MM.1S (cell line): ENCODE data around the gene MAPK11.
A peak's percentile ranks its signal among the peaks of the same experiment; 100 is the strongest.

Experiments used
- DNase-seq: peaks from one replicate; pipeline ENCODE4 v3.0.0-alpha.2; 2015
- H2AFZ ChIP-seq: fragments of 300-600 bp; sonication (generic); 2 replicates; pipeline ENCODE4 v1.6.0; 2016; ENCODE audit warnings: antibody characterized with exemption, low read length
- H3F3A ChIP-seq: fragments of 300-600 bp; sonication (generic); 2 replicates; pipeline ENCODE4 v1.6.1; 2016; ENCODE audit warnings: mild to moderate bottlenecking, antibody characterized with exemption, low read length, moderate library complexity, mixed read lengths; ENCODE audit not compliant: insufficient read depth
- H3K27ac ChIP-seq: fragments of 300-600 bp; sonication (generic); 2 replicates; pipeline ENCODE4 v1.5.1; 2016; ENCODE audit warnings: mild to moderate bottlenecking, low read length
- H3K27me3 ChIP-seq: fragments of 300-600 bp; sonication (generic); replicated peaks from 2 replicates; pipeline ENCODE4 v1.6.0; 2016; ENCODE audit warnings: low read length; ENCODE audit not compliant: insufficient read depth
- H3K36me3 ChIP-seq: fragments of 300-600 bp; sonication (generic); replicated peaks from 2 replicates; pipeline ENCODE4 v1.6.1; 2016; ENCODE audit warnings: mild to moderate bottlenecking, low read length, mixed read lengths; ENCODE audit not compliant: insufficient read depth
- H3K4me1 ChIP-seq: fragments of 300-600 bp; sonication (generic); 2 replicates; pipeline ENCODE4 v1.6.1; 2016; ENCODE audit warnings: low read length, mixed read lengths
- H3K4me2 ChIP-seq: fragments of 300-600 bp; sonication (generic); 2 replicates; pipeline ENCODE4 v1.6.0; 2016; ENCODE audit warnings: low read depth, low read length
- H3K4me3 ChIP-seq: fragments of 300-600 bp; sonication (generic); 2 replicates; pipeline ENCODE4 v1.5.1; 2016; ENCODE audit warnings: low read length, mixed read lengths
- H3K79me2 ChIP-seq: fragments of 300-600 bp; sonication (generic); 2 replicates; pipeline ENCODE4 v1.6.1; 2016; ENCODE audit warnings: mixed run types, low read length, mixed read lengths
- H3K9ac ChIP-seq: fragments of 300-600 bp; sonication (generic); 2 replicates; pipeline ENCODE4 v1.6.1; 2016; ENCODE audit warnings: low read length, mixed read lengths
- H3K9me2 ChIP-seq: fragments of 300-600 bp; sonication (generic); replicated peaks from 2 replicates; pipeline ENCODE4 v1.6.1; 2016; ENCODE audit warnings: mild to moderate bottlenecking, low read length, mixed read lengths; ENCODE audit not compliant: insufficient read depth
- H3K9me3 ChIP-seq: fragments of 300-600 bp; sonication (generic); replicated peaks from 2 replicates; pipeline ENCODE4 v1.6.1; 2016; ENCODE audit warnings: mild to moderate bottlenecking, low read length, mixed read lengths; ENCODE audit not compliant: insufficient read depth
- H4K20me1 ChIP-seq: fragments of 300-600 bp; sonication (generic); 2 replicates; pipeline ENCODE4 v1.6.1; 2016; ENCODE audit warnings: mild to moderate bottlenecking, low read length, moderate library complexity, mixed read lengths; ENCODE audit not compliant: insufficient read depth
- CTCF ChIP-seq: fragments of 300-600 bp; sonication (generic); IDR thresholded peaks from 2 replicates; pipeline ENCODE4 v1.5.1; 2016; ENCODE audit warnings: antibody characterized with exemption, low read length, mixed read lengths
- EZH2 ChIP-seq: fragments of 300-600 bp; sonication (generic); optimal IDR thresholded peaks from 2 replicates; pipeline ENCODE3; 2017; ENCODE audit warnings: low read depth, mild to moderate bottlenecking, antibody characterized with exemption, low read length, mixed read lengths
- EZH2phosphoT487 ChIP-seq: fragments of 300-600 bp; sonication (generic); IDR thresholded peaks from 2 replicates; pipeline ENCODE4 v1.6.1; 2018; ENCODE audit warnings: antibody characterized with exemption, low read length

MAPK11 gene

GRCh38 chr22:50307890-50308596, 37.9 kb upstream of the MAPK11 start:
- Histone ChIP-seq H2AFZ (no peak overlapping the region), H3F3A (peaks cover 9% of the 10 kb centered on the region), H3K9me2 (no peaks in the 10 kb centered on the region), H3K27me3 (no peaks in the 10 kb centered on the region), H3K4me1 (peaks cover 22% of the 10 kb centered on the region), H3K4me2 (peak overlapping the region; percentile 53; the same call in 1 of the 2 replicates), H3K36me3 (no peaks in the 10 kb centered on the region), H3K9ac (peak overlapping the region; percentile 17; the same call in 1 of the 2 replicates), H3K79me2 (peaks cover 30% of the 10 kb centered on the region), H3K4me3 (no peak overlapping the region), H4K20me1 (no peaks in the 10 kb centered on the region), H3K27ac (peak overlapping the region; percentile 55; the same call in 1 of the 2 replicates), H3K9me3 (no peaks in the 10 kb centered on the region)
- TF ChIP-seq EZH2: no peak
- no peak for TF ChIP-seq EZH2phosphoT487
- no peak for TF ChIP-seq CTCF
- no peak for DNase-seq

GRCh38 chr22:50306753-50307749, 36.9 kb upstream of the MAPK11 start, which contains the start of gene PLXNB2:
Gene PLXNB2, minus strand, starts transcription at chr22:50307646. Its CDS starts 17,062 bp downstream, at chr22:50290584.
- no peak for TF ChIP-seq CTCF
- no peak for TF ChIP-seq EZH2phosphoT487
- no peak for TF ChIP-seq EZH2
- peak; percentile 79 for DNase-seq
- Histone ChIP-seq H3K9me2 (no peaks in the 10 kb centered on the region), H3K4me2 (peak within 1 kb of the TSS; percentile 79), H3K79me2 (peaks cover 29% of the 10 kb centered on the region), H4K20me1 (no peaks in the 10 kb centered on the region), H3K9ac (peak within 1 kb of the TSS; percentile 68), H3K9me3 (no peaks in the 10 kb centered on the region), H3F3A (peaks cover 9% of the 10 kb centered on the region), H3K27me3 (no peaks in the 10 kb centered on the region), H2AFZ (peak within 1 kb of the TSS; percentile 36; the same call in 1 of the 2 replicates), H3K4me3 (peak within 1 kb of the TSS; percentile 76), H3K36me3 (no peaks in the 10 kb centered on the region), H3K4me1 (peaks cover 22% of the 10 kb centered on the region), H3K27ac (peak within 1 kb of the TSS; percentile 55; the same call in 1 of the 2 replicates)

- Histone ChIP-seq H3K36me3 (no peaks in the 10 kb centered on the region), H3K9me3 (no peaks in the 10 kb centered on the region), H3K4me2 (peak overlapping the region; percentile 79), H2AFZ (no peak overlapping the region), H3K9me2 (no peaks in the 10 kb centered on the region), H3F3A (peaks cover 9% of the 10 kb centered on the region), H4K20me1 (no peaks in the 10 kb centered on the region), H3K27ac (no peak overlapping the region), H3K4me3 (peak overlapping the region; percentile 76), H3K27me3 (no peaks in the 10 kb centered on the region), H3K9ac (peak overlapping the region; percentile 68; the same call in 1 of the 2 replicates), H3K4me1 (peaks cover 22% of the 10 kb centered on the region), H3K79me2 (peaks cover 29% of the 10 kb centered on the region)
- TF ChIP-seq EZH2 (no peak), CTCF (no peak), EZH2phosphoT487 (no peak)
- no peak for DNase-seq
Measured at GRCh38 chr22:50305923-50306566, 35.9 kb upstream of the MAPK11 start.
